HG02970 (cell line): Measurements from ENCODE around the gene DCAF11.
A peak's percentile ranks its signal among the peaks of the same experiment; 100 is the strongest.

Source experiments
- ATAC-seq: cut with Tn5 transposase; IDR thresholded peaks from one replicate; pipeline ENCODE4 v1.9.1; 2021; ENCODE audit warnings: mild to moderate bottlenecking, moderate library complexity, moderate number of reproducible peaks; ENCODE audit not compliant: unreplicated experiment, low FRiP score

The DCAF11 gene

GRCh38 chr14:24151404-24152080 is 37.0 kb downstream of the DCAF11 start:
- no peak for ATAC-seq

DNA sequence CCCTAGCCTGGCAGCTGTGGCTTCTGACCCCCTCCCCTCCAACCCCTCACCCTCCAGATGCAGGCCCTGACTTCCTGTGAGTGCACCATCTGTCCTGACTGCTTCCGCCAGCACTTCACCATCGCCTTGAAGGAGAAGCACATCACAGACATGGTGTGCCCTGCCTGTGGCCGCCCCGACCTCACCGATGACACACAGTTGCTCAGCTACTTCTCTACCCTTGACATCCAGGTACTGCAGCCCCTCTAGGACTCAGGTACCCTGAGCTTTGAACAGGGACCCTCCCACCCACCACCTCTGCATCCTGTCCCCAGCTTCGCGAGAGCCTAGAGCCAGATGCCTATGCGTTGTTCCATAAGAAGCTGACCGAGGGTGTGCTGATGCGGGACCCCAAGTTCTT is 40.5 kb downstream of the DCAF11 start:
- no peak for ATAC-seq

- no peak for ATAC-seq
Observed at GRCh38 chr14:24156840-24157239, 42.3 kb downstream of the DCAF11 start.

- no peak for ATAC-seq
Observed at GRCh38 chr14:24157331-24157730, 42.8 kb downstream of the DCAF11 start.

DNA sequence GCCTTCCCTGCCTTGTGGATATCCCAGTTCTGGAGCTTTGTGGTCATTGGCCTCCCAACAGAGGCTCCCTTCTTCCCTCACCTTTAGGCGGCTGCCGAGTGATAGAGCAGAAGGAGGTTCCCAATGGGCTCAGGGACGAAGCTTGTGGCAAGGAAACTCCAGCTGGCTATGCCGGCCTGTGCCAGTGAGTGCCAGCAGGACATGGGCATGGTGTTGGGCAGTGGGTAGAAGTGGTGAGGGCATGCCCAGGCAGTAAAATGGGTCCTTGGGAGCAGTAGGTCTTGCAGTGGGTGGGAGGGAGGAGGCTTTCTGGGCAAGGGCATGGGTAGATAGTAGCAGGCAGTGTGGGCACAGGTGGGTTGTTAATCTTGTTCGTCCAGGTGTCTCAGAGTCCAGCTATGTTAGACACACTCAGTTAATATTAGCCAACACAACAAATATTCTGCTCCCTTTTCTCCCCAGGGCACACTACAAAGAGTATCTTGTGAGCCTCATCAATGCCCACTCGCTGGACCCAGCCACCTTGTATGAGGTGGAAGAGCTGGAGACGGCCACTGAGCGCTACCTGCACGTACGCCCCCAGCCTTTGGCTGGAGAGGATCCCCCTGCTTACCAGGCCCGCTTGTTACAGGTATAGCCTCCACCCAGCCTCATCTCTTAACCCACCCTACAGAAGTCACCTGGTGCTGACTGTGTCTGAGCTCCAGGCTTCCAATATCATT is 45.4 kb downstream of the DCAF11 start:
- no peak for ATAC-seq

GRCh38 chr14:24160499-24160849 is 45.9 kb downstream of the DCAF11 start:
- peak; percentile 2 for ATAC-seq

DNA sequence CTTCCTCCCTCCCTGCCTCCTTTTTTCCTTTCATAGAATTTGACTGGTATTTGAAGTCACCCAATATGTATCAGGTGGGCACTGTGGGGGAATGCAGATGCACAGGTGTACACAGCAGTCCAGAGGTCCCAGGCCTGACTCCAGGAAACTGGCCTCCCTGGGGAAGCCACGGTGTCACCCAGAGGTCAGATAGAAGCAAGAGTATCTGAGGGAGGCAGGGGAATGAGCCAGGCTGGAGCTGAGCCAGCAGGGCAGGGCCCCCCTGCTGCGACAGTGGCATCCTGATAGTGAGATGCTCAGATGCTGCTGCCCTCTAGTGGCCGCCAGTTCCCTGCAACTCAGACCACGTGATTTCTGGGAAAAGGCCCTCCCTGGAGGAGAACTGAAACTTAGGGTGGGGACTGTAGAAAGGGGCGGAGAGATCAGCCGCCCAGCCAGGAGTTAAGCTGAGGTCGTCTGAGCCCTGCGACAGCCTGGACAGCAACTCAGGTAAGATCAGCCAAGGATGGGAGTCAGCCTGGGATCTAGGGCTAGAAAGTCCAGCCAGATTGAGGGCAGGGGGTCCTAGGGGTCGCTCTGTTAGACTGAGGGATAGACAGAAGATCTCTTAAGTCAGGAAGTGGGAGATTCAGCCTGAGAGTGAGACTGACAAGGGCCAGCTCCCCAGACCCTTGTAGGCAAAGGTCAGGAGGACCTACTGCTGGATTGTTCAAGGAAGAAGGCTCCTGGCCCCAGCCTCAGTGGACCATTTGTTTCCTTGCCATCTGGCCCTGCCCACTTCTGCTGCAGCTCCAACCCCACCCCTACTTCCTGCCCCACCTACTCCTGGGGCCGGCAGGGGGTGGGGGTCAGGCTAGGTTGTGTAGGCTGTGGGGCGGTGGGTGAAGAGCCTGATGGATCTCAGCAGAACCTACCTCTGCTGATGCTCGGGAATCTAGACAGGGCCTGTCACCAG is 46.5 kb downstream of the DCAF11 start, which contains the start of gene IRF9:
Gene IRF9 (plus strand): TSS at position 416 of the 955 bp plus-strand sequence. CDS start 880 bp downstream, outside the sequence.
- peak; percentile 73 for ATAC-seq

DNA sequence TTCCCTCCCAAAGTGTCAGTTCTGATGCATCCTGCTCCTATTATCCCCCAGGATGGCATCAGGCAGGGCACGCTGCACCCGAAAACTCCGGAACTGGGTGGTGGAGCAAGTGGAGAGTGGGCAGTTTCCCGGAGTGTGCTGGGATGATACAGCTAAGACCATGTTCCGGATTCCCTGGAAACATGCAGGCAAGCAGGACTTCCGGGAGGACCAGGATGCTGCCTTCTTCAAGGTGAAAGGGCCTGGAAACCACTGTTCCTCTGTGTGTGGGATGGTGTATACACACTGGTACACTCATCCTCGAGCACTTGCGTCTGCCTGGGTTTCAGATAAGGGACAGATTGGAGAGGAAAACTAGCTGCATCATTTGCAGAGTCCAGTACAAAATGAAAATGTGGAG is 47.5 kb downstream of the DCAF11 start:
- ATAC-seq: no peak

- ATAC-seq: no peak
Observed at GRCh38 chr14:24164518-24164991, 50.0 kb downstream of the DCAF11 start.

GRCh38 chr14:24165785-24166184 is 51.2 kb downstream of the DCAF11 start:
- no peak for ATAC-seq

DNA sequence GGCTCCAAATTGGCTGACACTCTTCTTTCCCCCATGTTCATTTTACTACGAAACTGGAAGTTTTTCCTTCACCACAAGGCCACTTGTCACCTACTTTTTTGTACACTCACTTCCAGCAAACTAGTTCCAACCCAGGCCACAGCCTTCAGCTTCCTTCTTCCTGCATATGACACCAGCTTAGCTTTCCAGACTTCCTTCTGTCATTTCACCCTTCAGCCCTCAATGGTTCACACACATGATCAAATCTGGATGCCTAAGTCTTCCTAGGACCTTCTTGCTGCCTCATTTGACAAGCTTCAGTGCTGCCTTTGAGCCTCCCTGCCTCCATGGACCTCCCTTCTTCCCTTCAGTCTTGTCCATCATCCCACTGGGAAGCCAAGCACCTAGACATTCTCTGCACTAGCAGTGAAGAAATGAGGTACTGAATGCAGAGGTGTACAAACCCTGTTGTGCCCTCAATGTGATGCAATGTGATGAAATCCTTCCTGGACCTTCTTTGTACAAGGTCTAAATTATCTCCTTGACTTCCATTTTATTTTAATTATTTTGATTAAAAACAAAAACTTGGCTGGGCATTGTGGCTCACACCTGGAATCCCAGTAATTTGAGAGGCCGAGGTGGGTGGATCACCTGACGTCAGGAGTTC is 53.0 kb downstream of the DCAF11 start:
- no peak for ATAC-seq

DNA sequence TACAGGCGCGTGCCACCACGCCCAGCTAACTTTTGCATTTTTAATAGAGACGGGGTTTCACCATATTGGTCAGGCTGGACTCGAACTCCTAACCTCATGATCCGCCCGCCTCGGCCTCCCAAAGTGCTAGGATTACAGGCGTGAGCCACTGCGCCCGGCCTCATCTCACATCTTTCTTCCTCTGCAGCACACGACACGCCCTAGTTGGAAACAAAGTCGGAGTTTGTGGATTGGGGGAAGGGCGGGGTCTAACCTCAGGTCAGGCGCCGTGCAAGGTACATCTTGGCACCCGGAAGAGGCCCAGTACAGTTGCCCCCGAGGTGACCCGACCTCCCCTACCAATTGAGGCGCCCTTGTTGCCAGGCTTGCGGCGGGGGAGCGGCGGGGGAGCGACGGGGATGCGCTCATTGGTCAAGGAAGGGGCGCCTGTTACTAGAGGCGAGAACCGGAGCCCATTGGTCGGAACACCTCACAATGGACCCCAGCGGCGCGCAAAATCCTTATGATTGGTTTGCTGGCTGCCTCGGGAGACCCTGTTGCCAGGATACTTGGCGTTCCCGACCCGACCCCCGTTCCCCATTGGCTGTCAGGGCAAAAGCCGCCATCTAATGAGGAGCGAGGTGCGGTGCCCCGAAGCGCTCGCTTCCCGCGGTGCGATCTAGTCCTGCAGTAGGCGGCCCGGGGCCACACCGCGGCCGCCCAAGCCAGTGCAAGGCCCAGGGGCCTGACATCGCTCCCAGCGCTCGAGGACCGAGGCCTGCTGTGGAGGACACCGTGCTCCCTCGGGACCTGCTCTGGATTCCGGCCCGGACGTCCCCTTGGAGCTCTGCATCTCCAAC is 57.1 kb downstream of the DCAF11 start, which contains the start of gene REC8:
Gene REC8 (plus strand): TSS at position 659 of the 839 bp plus-strand sequence. CDS start 473 bp downstream, outside the sequence.
- peak; percentile 69 for ATAC-seq

- ATAC-seq: no peak
Observed at GRCh38 chr14:24172261-24172860, 57.8 kb downstream of the DCAF11 start.

- ATAC-seq: no peak
Observed at GRCh38 chr14:24172871-24173281, 58.3 kb downstream of the DCAF11 start.
